ENCODE measurements around the gene CBLB.
"Not testable (repeated sequence)": the region's sequence is repeated elsewhere in the genome, so short reads cannot be mapped to it uniquely, and the experiment has no call there.

- not testable (repeated sequence) for TF ChIP-seq POLR2AphosphoS5 (IDR thresholded peaks at IDR 0.05; ENCODE audit: borderline replicate concordance, low read depth, low read length); EZH2 (IDR thresholded peaks at IDR 0.05)
These were observed 106.6 kb downstream of the CBLB start for GRCh38 chr3:105762214-105762613.
